ENCODE measurements around the gene BLMH.
"Not testable (repeated sequence)": the region's sequence is repeated elsewhere in the genome, so short reads cannot be mapped to it uniquely, and the experiment has no call there.

Gene BLMH

GRCh38 chr17:30209930-30210329 is 81.8 kb downstream of the BLMH start:
- no peaks in the 10 kb centered on the region for H3K36me3 Mint-ChIP-seq (ENCODE audit: low read depth)
- H3K27ac Mint-ChIP-seq, result no peak overlapping the region

GRCh38 chr17:30208214-30208613 is 83.5 kb downstream of the BLMH start:
- Mint-ChIP-seq H3K9me3 (no peaks in the 10 kb centered on the region), H3K27ac (no peak overlapping the region), H3K27me3 (ENCODE audit: low read depth) (peaks cover 20% of the 10 kb centered on the region), H3K4me3 (no peak overlapping the region), H3K4me1 (ENCODE audit: low read depth) (peaks cover 7% of the 10 kb centered on the region), H3K36me3 (ENCODE audit: low read depth) (no peaks in the 10 kb centered on the region)
- DNase-seq (ENCODE audit: low spot score), result no peak

More at GRCh38 chr17:30209930-30210329, 81.8 kb downstream of the BLMH start:
- peaks cover 14% of the 10 kb centered on the region for H3K27me3 Mint-ChIP-seq (ENCODE audit: low read depth)
- no peaks in the 10 kb centered on the region for H3K9me3 Mint-ChIP-seq
- peaks cover 7% of the 10 kb centered on the region for H3K4me1 Mint-ChIP-seq (ENCODE audit: low read depth)
- no peak for DNase-seq (ENCODE audit: low spot score)
- H3K4me3 Mint-ChIP-seq, result no peak overlapping the region

GRCh38 chr17:30207655-30208054 is 84.1 kb downstream of the BLMH start:
- Mint-ChIP-seq H3K4me1 (ENCODE audit: low read depth) (peaks cover 7% of the 10 kb centered on the region), H3K36me3 (ENCODE audit: low read depth) (no peaks in the 10 kb centered on the region), H3K27me3 (ENCODE audit: low read depth) (peaks cover 20% of the 10 kb centered on the region), H3K9me3 (no peaks in the 10 kb centered on the region), H3K4me3 (no peak overlapping the region), H3K27ac (no peak overlapping the region)
- no peak for DNase-seq (ENCODE audit: low spot score)

- no peak overlapping the region for H3K27ac Mint-ChIP-seq
- no peaks in the 10 kb centered on the region for H3K36me3 Mint-ChIP-seq (ENCODE audit: low read depth)
- H3K9me3 Mint-ChIP-seq, result no peaks in the 10 kb centered on the region
- DNase-seq (ENCODE audit: low spot score), result no peak
- H3K27me3 Mint-ChIP-seq (ENCODE audit: low read depth), result peaks cover 18% of the 10 kb centered on the region
- no peak overlapping the region for H3K4me3 Mint-ChIP-seq
- H3K4me1 Mint-ChIP-seq (ENCODE audit: low read depth), result peaks cover 4% of the 10 kb centered on the region
Measured at GRCh38 chr17:30203471-30203981, 88.2 kb downstream of the BLMH start.

- H3K36me3 Mint-ChIP-seq (ENCODE audit: low read depth); H3K4me3 Mint-ChIP-seq; DNase-seq (ENCODE audit: low spot score); H3K27ac Mint-ChIP-seq; H3K9me3 Mint-ChIP-seq; H3K4me1 Mint-ChIP-seq (ENCODE audit: low read depth): not testable (repeated sequence)
- peaks cover 12% of the 10 kb centered on the region for H3K27me3 Mint-ChIP-seq (ENCODE audit: low read depth)
Measured at GRCh38 chr17:30200656-30201055, 91.1 kb downstream of the BLMH start.

GRCh38 chr17:30200106-30200505 is 91.6 kb downstream of the BLMH start:
- no peaks in the 10 kb centered on the region for H3K4me1 Mint-ChIP-seq (ENCODE audit: low read depth)
- H3K27me3 Mint-ChIP-seq (ENCODE audit: low read depth), result peaks cover 12% of the 10 kb centered on the region
- DNase-seq (ENCODE audit: low spot score), result no peak
- no peaks in the 10 kb centered on the region for H3K9me3 Mint-ChIP-seq
- no peak overlapping the region for H3K27ac Mint-ChIP-seq
- H3K36me3 Mint-ChIP-seq (ENCODE audit: low read depth), result no peaks in the 10 kb centered on the region
- no peak overlapping the region for H3K4me3 Mint-ChIP-seq

- H3K27me3 Mint-ChIP-seq (ENCODE audit: low read depth), result peaks cover 16% of the 10 kb centered on the region
- DNase-seq (ENCODE audit: low spot score), result no peak
- no peak overlapping the region for H3K27ac Mint-ChIP-seq
- H3K4me3 Mint-ChIP-seq, result no peak overlapping the region
- no peaks in the 10 kb centered on the region for H3K9me3 Mint-ChIP-seq
- no peaks in the 10 kb centered on the region for H3K36me3 Mint-ChIP-seq (ENCODE audit: low read depth)
- H3K4me1 Mint-ChIP-seq (ENCODE audit: low read depth), result no peaks in the 10 kb centered on the region
Measured at GRCh38 chr17:30199600-30199999, 92.1 kb downstream of the BLMH start.
